Mammary epithelial cell (primary cell): ENCODE measurements around the gene GXYLT2.

Experiments used
- EZH2 ChIP-seq: IDR thresholded peaks from 2 replicates; pipeline ENCODE4 v1.6.1; 2012; ENCODE audit warnings: low read length, inconsistent platforms, borderline replicate concordance
- TF ChIP-seq, protein P1 (sequence below), 2 donors: IDR thresholded peaks in 1 of 2; conservative IDR thresholded peaks in 1 of 2; 2 replicates each; pipeline ENCODE4 v1.5.1; 2011 to 2012; ENCODE audit warnings: inconsistent platforms in 2 of 2, low read length in 2 of 2, mild to moderate bottlenecking in 2 of 2, control low read depth in 1 of 2, low read depth in 1 of 2; ENCODE audit not compliant: insufficient read depth in 1 of 2; ENCODE audit errors: extremely low read depth in 1 of 2

DNA sequence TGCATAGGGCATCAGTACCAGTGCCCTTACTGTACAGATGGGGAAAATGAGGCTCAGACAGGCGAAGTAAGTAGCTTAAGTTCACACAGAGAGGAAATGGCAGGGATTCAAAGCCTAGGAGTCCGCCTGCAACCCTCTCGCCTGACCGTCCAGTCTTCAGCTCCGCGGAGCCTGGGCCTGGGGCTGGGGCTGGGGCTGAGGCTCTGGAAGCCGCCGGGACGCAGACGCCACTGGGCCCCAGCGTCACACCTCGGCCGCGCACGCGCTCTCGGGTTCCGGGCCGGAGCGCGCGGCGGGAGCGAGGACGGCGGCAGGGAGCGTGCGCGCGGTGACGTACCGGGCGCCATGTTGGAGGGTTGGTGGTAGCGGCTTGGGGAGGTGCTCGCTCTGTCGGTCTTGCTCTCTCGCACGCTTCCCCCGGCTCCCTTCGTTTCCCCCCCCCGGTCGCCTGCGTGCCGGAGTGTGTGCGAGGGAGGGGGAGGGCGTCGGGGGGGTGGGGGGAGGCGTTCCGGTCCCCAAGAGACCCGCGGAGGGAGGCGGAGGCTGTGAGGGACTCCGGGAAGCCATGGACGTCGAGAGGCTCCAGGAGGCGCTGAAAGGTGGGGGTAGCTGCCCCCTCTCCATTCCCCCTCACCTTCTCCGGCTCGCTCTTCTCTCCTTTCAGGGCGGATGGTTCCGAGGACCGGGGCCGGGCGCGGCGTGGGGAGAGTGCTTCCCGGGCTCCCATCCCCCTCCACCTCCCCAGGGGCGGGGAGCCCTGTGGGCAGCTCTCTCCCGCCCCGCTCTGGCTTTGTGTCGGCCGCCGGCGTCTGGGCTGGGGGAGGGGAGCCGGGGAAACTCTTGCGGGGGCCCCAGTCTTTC, 108.9 kb downstream of the GXYLT2 start, which contains the start of gene PPP4R2:
- TF ChIP-seq, protein P1, sequence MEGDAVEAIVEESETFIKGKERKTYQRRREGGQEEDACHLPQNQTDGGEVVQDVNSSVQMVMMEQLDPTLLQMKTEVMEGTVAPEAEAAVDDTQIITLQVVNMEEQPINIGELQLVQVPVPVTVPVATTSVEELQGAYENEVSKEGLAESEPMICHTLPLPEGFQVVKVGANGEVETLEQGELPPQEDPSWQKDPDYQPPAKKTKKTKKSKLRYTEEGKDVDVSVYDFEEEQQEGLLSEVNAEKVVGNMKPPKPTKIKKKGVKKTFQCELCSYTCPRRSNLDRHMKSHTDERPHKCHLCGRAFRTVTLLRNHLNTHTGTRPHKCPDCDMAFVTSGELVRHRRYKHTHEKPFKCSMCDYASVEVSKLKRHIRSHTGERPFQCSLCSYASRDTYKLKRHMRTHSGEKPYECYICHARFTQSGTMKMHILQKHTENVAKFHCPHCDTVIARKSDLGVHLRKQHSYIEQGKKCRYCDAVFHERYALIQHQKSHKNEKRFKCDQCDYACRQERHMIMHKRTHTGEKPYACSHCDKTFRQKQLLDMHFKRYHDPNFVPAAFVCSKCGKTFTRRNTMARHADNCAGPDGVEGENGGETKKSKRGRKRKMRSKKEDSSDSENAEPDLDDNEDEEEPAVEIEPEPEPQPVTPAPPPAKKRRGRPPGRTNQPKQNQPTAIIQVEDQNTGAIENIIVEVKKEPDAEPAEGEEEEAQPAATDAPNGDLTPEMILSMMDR (conservative IDR thresholded peaks at IDR 0.05 in 1 of 2, IDR thresholded peaks at IDR 0.05 in 1 of 2; ENCODE audit: extremely low read depth in 1 of 2, insufficient read depth in 1 of 2, low read depth in 1 of 2, low read length in 2 of 2): peak in 1 of 2 donors; percentile 2
- no peak for TF ChIP-seq EZH2
